Prostate gland (tissue), 2 donors: ENCODE measurements around the gene MLH1. TPM values are rescaled to one million over a fixed set of nuclear protein-coding genes. Genes with fewer than 3 reads are reported as not detected.

Source experiments
- DNase-seq: peaks from one replicate; pipeline ENCODE4 v3.0.0-alpha.2; 2019; ENCODE audit warnings: low spot score
- H3K27ac ChIP-seq, 2 donors: fragments of 200-600 bp; sonication (generic); 2 replicates each; pipeline ENCODE4 v1.5.1; 2017 to 2019
- H3K27me3 ChIP-seq: fragments of 200-600 bp; sonication (generic); replicated peaks from 2 replicates; pipeline ENCODE4 v1.5.1; 2019; ENCODE audit not compliant: insufficient read depth
- H3K36me3 ChIP-seq, 2 donors: fragments of 200-600 bp; sonication (generic); 1 replicate in 1 of 2; 2 replicates in 1 of 2; pipeline versions ENCODE4 v1.5.1 to v1.8.1; 2017 to 2019
- H3K4me1 ChIP-seq: fragments of 200-600 bp; sonication (generic); replicated peaks from 2 replicates; pipeline ENCODE4 v1.5.1; 2019
- H3K4me3 ChIP-seq, 2 donors: fragments of 200-600 bp; sonication (generic); 2 replicates each; pipeline ENCODE4 v1.5.1; 2017 to 2019
- H3K9me3 ChIP-seq: fragments of 200-600 bp; sonication (generic); 2 replicates; pipeline ENCODE4 v1.5.1; 2017
- CTCF ChIP-seq, 4 experiments: fragments of 200-600 bp in 2 of 4; fragments of 450-650 bp in 2 of 4; sonication (generic) in 2 of 4; IDR thresholded peaks; 1 replicate in 3 of 4; 2 replicates in 1 of 4; pipeline ENCODE4 v1.5.1; 2016 to 2019; ENCODE audit warnings: antibody characterized with exemption in 4 of 4, mild to moderate bottlenecking in 2 of 4, moderate library complexity in 2 of 4
- POLR2A ChIP-seq: fragments of 450-650 bp; IDR thresholded peaks from one replicate; pipeline ENCODE4 v1.6.1; 2016; ENCODE audit warnings: antibody characterized with exemption, mild to moderate bottlenecking
- POLR2AphosphoS5 ChIP-seq: sonication (generic); formaldehyde crosslinking; IDR thresholded peaks from one replicate; pipeline ENCODE4 v1.6.1; 2017; ENCODE audit warnings: antibody characterized with exemption
- WGBS: methylation state at CpG from one replicate; pipeline ENCODE4 v1.1.5; 2018; 5-methylcytosine and 5-hydroxymethylcytosine counted together
- intact Hi-C: fragments of 100-400 bp; cut with DNase I; formaldehyde crosslinking; loops from one replicate; pipeline ENCODE4 v1.14.2; 2022
- total RNA-seq, 2 donors: library from RNA; depleted of rRNA; stranded (reverse); fragments of >200 nt; gene quantifications; one replicate each; pipeline ENCODE4 v1.1.0, GENCODE V29; 2016

The MLH1 gene
- total RNA-seq, 2 donors from 2014 or later, result 49.5 to 50.3 TPM

DNA sequence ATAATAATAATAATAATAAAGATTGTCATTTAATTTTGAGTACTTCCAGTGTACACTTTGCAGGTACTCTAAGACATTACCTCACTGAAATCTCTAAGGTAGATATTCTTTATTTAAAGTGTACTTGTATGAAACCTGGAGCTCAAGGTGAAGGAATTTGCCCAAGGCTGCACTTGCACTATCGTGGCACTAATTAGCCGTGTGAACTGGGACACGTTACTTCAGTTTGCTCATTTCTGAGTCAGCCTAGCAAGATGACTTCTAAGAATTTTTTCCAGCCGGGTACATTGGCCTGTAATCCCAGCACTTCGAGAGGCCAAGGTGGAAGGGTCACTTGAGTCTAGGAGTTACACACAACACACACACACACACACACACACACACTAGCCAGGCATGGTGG, 33.5 kb downstream of the MLH1 start:
- Histone ChIP-seq H3K27ac (no peak overlapping the region), H3K4me3 (no peak overlapping the region), H3K4me1 (peaks cover 9% of the 10 kb centered on the region), H3K9me3 (no peaks in the 10 kb centered on the region), H3K36me3 (no peaks in the 10 kb centered on the region), H3K27me3 (no peaks in the 10 kb centered on the region)
- TF ChIP-seq CTCF (IDR thresholded peaks at IDR 0.05) (no peak), POLR2A (no peak), POLR2AphosphoS5 (no peak)
- DNase-seq, result no peak
- 93% methylated on average over 5 of the region's 5 CpGs for WGBS
- intact Hi-C loops, result no loop called here

- no peaks in the 10 kb centered on the region for H3K27me3 ChIP-seq
- H3K4me3 ChIP-seq, result no peak overlapping the region
- no peaks in the 10 kb centered on the region for H3K9me3 ChIP-seq
- 54% methylated on average over 1 of the region's 1 CpG for WGBS
- peaks cover 9% of the 10 kb centered on the region for H3K4me1 ChIP-seq
- intact Hi-C loops, result no loop called here
- peak overlapping the region in 1 of 2 donors; percentile 83 for H3K27ac ChIP-seq
- TF ChIP-seq POLR2AphosphoS5 (no peak), POLR2A (no peak), CTCF (IDR thresholded peaks at IDR 0.05) (no peak)
- DNase-seq, result no peak
- no peaks in the 10 kb centered on the region for H3K36me3 ChIP-seq
Measured at GRCh38 chr3:37028329-37028728, 35.0 kb downstream of the MLH1 start.

DNA sequence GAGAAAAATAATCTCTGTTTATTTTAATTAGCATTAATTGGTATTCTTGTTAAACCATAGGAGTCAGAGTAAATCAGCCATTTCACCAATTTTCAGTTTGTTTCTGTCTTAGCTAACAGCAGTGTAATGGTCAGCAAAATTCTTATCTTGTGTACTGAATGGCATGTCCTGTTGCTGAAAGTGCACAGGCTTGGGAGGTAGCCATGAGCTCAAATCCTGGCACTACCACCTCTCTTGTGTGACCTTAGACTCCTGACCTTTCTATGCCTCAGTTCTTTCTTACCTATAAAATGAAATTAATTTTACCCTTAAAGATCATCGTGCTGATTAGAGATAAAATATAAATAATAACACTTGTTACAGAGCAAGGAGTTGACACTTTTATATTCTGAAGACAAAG, 35.8 kb downstream of the MLH1 start:
- Histone ChIP-seq H3K4me3 (no peak overlapping the region), H3K27me3 (no peaks in the 10 kb centered on the region), H3K36me3 (no peaks in the 10 kb centered on the region), H3K4me1 (peaks cover 9% of the 10 kb centered on the region), H3K27ac (peak overlapping the region; percentile 57 to 83), H3K9me3 (no peaks in the 10 kb centered on the region)
- TF ChIP-seq CTCF (IDR thresholded peaks at IDR 0.05) (no peak), POLR2AphosphoS5 (no peak), POLR2A (no peak)
- intact Hi-C loops, result no loop called here
- 68% methylated on average over 1 of the region's 1 CpG for WGBS
- no peak for DNase-seq

- Histone ChIP-seq H3K27ac (peak overlapping the region; percentile 57 to 83), H3K4me3 (no peak overlapping the region), H3K4me1 (peaks cover 9% of the 10 kb centered on the region), H3K9me3 (no peaks in the 10 kb centered on the region), H3K36me3 (no peaks in the 10 kb centered on the region), H3K27me3 (no peaks in the 10 kb centered on the region)
- intact Hi-C loops, result no loop called here
- no peak for DNase-seq
- TF ChIP-seq POLR2A (no peak), CTCF (IDR thresholded peaks at IDR 0.05) (no peak), POLR2AphosphoS5 (no peak)
Measured at GRCh38 chr3:37029516-37030163, 36.3 kb downstream of the MLH1 start.

DNA sequence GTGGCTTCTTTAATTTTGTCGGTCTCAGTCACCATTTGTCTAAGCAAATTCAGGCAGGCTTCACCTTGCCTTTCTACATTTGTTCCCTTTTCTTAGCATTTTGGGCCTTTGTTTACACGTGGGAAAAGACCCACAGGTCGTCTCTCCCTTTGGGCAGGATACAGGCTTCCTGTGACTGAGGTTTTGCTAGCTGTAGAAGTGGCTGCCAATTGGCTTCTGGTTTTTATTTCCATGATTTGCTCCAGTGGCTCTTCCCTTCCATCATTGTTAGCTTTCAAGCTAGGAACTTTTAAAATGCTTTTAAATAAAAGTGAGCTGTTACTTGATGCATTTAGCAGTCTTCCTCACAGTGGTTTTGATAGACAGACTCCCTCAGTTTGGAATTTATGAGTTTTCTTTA, 37.3 kb downstream of the MLH1 start:
- H3K36me3 ChIP-seq, result no peaks in the 10 kb centered on the region
- no peaks in the 10 kb centered on the region for H3K9me3 ChIP-seq
- DNase-seq, result no peak
- peak overlapping the region; percentile 57 to 83 for H3K27ac ChIP-seq
- no peaks in the 10 kb centered on the region for H3K27me3 ChIP-seq
- H3K4me1 ChIP-seq, result peaks cover 9% of the 10 kb centered on the region
- intact Hi-C loops, result no loop called here
- no peak overlapping the region for H3K4me3 ChIP-seq
- TF ChIP-seq POLR2AphosphoS5, result no peak
- TF ChIP-seq POLR2A, result no peak
- TF ChIP-seq CTCF (IDR thresholded peaks at IDR 0.05), result no peak
- 14% methylated on average over 3 of the region's 3 CpGs for WGBS
